Lower leg skin (tissue), 4 donors: Measurements from ENCODE around the gene SWI5. TPM values are rescaled to one million over a fixed set of nuclear protein-coding genes. Genes with fewer than 3 reads are reported as not detected.

ENCODE experiments used
- DNase-seq, 2 donors: peaks; one replicate each; pipeline ENCODE4 v3.0.0-alpha.2; 2019; ENCODE audit warnings: low spot score in 2 of 2
- H3K4me3 ChIP-seq: fragments of 200-600 bp; sonication (generic); 2 replicates; pipeline ENCODE4 v1.5.1; 2017; ENCODE audit warnings: mild to moderate bottlenecking, low read depth; ENCODE audit not compliant: poor library complexity, severe bottlenecking
- CTCF ChIP-seq, 3 donors: fragments of 450-650 bp; IDR thresholded peaks; one replicate each; pipeline ENCODE4 v1.5.1; 2016; ENCODE audit warnings: antibody characterized with exemption in 3 of 3, mild to moderate bottlenecking in 3 of 3, moderate library complexity in 2 of 3
- POLR2A ChIP-seq, 2 donors: fragments of 450-650 bp; IDR thresholded peaks; one replicate each; pipeline ENCODE4 v1.6.1; 2016 to 2017; ENCODE audit warnings: antibody characterized with exemption in 2 of 2, mild to moderate bottlenecking in 1 of 2, moderate library complexity in 1 of 2
- WGBS, 2 donors: methylation state at CpG; one replicate each; pipeline ENCODE4 v1.1.5; 2018; 5-methylcytosine and 5-hydroxymethylcytosine counted together
- intact Hi-C: fragments of 100-400 bp; cut with DNase I; formaldehyde crosslinking; loops from one replicate; pipeline ENCODE4 v1.15.0; 2023; ENCODE audit warnings: low total_unique reads
- total RNA-seq, 4 donors: library from RNA; depleted of rRNA; stranded (reverse); fragments of >200 nt; gene quantifications; one replicate each; pipeline ENCODE4 v1.1.0, GENCODE V29; 2016

SWI5 gene
- total RNA-seq, 4 donors from 2014 or later, result 12.3 to 31.1 (median 24.8) TPM

- 36 to 56% methylated on average over 26 to 69 of the region's 81 CpGs for WGBS, 2 donors
- peak overlapping the region; percentile 47 for H3K4me3 ChIP-seq
- DNase-seq, result peak; percentile 90 to 98
- intact Hi-C loops, result no loop called here
- TF ChIP-seq POLR2A (IDR thresholded peaks at IDR 0.05), result no peak
- no peak for TF ChIP-seq CTCF (IDR thresholded peaks at IDR 0.05)
Measured at GRCh38 chr9:128249908-128250838, 25.9 kb upstream of the SWI5 start.

- WGBS, 2 donors, result 34 to 36% methylated on average over 18 to 40 of the region's 43 CpGs
- peak overlapping the region; percentile 47 for H3K4me3 ChIP-seq
- intact Hi-C loops, result no loop called here
- no peak for DNase-seq
- TF ChIP-seq POLR2A (IDR thresholded peaks at IDR 0.05), result no peak
Measured at GRCh38 chr9:128250839-128251731, 25.0 kb upstream of the SWI5 start.

- no peak for TF ChIP-seq POLR2A (IDR thresholded peaks at IDR 0.05)
- H3K4me3 ChIP-seq, result no peak overlapping the region
- intact Hi-C loops, result no loop called here
- 72 to 77% methylated on average over 3 of the region's 3 CpGs for WGBS, 2 donors
- no peak for DNase-seq
Measured at GRCh38 chr9:128251732-128252100, 24.4 kb upstream of the SWI5 start.

GRCh38 chr9:128252317-128253139, 23.5 kb upstream of the SWI5 start:
- 62 to 66% methylated on average over 25 of the region's 25 CpGs for WGBS, 2 donors
- no peak for TF ChIP-seq POLR2A (IDR thresholded peaks at IDR 0.05)
- TF ChIP-seq CTCF (IDR thresholded peaks at IDR 0.05), result no peak
- intact Hi-C loops, result no loop called here

GRCh38 chr9:128253140-128253990, 22.7 kb upstream of the SWI5 start:
- whole genome bisulfite sequencing, 2 donors, result 61 to 73% methylated on average over 29 to 31 of the region's 31 CpGs
- no peak for DNase-seq
- TF ChIP-seq POLR2A (IDR thresholded peaks at IDR 0.05) (no peak), CTCF (IDR thresholded peaks at IDR 0.05) (no peak)
- intact Hi-C loops, result no loop called here
- no peak overlapping the region for H3K4me3 ChIP-seq

More at GRCh38 chr9:128252317-128253139, 23.5 kb upstream of the SWI5 start:
- no peak for DNase-seq
- H3K4me3 ChIP-seq, result no peak overlapping the region

GRCh38 chr9:128253991-128254346, 22.1 kb upstream of the SWI5 start:
- no peak for DNase-seq
- 66 to 70% methylated on average over 7 of the region's 7 CpGs for WGBS, 2 donors
- TF ChIP-seq CTCF (IDR thresholded peaks at IDR 0.05) (no peak), POLR2A (IDR thresholded peaks at IDR 0.05) (no peak)
- no peak overlapping the region for H3K4me3 ChIP-seq
- intact Hi-C loops, result no loop called here
